Nucleus accumbens (tissue), 56 donors: Measurements from ENCODE around the gene VANGL2.
"Not testable (repeated sequence)": the region's sequence is repeated elsewhere in the genome, so short reads cannot be mapped to it uniquely, and the experiment has no call there.

Source experiments
- DNase-seq, 56 donors: peaks; one replicate each; lab custom pipeline; 2025; lab: John Stamatoyannopoulos, UW

Gene VANGL2

DNA sequence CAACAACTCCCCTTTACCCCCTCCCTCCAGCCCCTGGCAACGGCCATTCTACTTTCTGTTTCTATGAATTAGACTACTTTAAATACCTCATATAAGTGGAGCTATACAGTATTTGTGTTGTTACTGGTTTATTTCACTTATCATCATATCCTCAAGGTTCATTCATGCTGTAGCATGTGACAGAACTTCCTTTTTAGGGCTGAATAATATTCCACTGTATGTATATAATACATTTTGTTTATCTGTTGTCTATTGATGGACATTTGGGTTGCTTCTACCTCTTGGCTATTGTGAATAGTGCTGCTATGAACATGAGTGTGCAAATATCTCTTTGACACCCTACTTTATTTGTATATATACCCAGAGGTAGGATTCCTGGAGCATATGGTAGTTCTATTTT lies 31.3 kb upstream of the VANGL2 start:
- DNase-seq = no peak

DNA sequence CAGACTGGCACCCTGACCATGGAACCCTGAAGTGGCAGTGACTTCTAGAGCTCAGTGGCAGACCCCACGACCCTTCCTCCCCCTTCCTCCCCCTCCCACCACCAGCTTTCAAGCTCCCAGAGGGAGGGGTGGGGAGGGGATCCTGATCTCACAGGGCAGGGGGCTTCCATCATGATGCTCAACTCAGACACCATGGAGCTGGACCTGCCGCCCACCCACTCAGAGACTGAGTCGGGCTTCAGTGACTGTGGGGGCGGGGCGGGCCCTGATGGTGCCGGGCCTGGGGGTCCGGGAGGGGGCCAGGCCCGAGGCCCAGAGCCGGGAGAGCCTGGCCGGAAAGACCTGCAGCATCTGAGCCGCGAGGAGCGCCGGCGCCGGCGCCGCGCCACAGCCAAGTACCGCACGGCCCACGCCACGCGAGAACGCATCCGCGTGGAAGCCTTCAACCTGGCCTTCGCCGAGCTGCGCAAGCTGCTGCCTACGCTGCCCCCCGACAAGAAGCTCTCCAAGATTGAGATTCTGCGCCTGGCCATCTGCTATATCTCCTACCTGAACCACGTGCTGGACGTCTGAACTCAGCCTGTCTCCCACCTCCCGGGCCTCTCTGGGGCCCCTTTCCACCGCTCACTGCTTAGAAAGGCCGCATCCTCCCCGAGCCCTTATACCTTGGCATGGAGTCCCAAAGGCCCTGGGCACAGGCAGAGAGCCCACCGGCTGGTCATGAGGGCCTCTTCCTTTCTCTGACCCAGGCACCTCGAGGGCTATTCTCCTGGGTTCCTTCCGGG lies 29.6 kb upstream of the VANGL2 start:
- no peak for DNase-seq

DNA sequence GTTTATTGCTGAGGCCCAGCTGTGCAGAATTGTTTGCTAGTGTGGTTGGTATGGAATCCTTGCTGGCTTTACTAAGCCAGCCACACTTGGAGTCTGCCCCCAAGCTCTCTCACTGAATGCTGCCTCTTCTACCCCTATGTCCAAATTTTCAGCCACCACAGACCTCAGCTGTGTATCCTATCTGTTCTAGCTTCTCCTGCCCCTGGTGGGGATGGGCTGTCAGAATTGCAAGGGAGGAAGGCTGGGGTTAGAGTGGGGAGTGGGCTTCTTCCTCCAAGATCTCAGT lies 29.1 kb upstream of the VANGL2 start:
- DNase-seq = no peak

DNA sequence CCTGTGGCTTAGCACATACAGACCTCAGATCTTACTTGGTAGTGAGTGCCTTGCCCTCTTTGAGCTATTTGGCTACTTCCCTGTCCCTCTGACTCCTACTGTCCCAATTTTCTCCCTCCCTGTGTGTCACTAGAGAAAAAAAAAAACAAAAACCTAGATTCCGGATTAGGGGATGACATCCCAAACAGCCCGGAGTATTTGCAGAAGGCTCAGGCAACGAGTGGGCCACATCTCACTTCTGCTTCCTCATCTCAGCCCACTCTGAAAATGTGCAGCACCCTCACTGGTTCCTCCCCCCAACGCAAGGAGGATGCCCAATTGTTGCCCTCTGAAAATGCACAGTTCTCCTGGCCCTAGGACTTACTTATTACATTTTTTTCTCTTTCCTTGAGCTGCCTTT lies 28.6 kb upstream of the VANGL2 start:
- peak in 1 of 56 donors; percentile 13 for DNase-seq

DNA sequence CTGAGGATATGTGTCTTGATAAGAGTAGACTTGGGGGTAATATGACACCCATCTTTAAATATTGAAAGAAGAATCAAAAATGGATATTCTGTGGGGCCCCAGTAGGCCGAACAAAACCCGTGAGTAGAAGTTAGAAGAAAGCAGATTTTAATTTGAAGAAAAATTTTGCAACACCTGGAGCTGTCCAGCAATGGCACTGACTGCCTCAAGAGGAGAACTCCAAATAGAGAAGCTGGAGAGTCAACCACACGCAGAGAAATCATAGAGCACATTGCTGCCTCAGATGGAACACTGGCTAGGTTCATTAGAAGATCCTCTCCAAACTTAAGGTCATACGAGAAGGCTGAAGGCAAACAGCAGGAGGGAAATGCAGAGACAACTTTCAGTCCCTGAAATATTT lies 26.7 kb upstream of the VANGL2 start:
- no peak for DNase-seq

DNA sequence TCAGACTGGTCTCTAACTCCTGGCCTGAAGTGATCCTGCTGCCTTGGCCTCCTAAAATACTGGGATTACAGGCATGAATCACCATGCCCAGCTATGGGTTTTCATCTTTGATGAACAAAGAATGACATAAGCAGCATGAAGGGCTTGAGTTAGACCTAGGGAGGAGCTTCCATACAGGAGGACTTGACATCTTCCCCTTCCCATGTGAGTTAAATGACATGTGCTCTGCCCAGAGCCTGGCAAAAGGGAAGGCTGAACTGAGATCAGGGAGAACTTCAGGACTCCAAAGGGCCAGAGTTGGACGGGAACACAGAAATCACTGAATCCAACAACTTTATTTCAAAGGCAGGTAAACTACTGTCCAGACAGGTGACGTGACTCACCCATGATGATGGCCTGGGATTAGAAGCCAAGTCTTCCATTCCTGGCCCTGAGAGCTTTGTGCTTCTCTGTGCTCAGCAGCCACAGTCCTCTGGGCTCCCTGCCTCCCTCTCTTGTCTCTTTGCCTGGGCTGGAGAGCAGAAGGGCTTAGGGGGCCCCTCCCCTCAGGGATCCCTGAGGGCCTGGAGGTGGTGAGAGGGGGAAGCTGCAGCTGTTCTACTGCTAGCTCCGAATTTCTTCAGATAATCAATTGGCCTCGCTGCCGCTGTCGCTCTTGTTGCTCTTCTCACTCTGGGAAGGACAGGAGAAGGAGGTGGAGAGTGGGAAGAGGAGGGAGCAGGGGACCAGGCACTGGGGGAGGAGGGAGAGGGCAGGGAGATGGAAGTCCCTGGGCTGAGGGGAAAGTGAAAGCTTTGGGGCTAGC lies 25.9 kb upstream of the VANGL2 start:
- peak in 1 of 56 donors; percentile 11 for DNase-seq

DNA sequence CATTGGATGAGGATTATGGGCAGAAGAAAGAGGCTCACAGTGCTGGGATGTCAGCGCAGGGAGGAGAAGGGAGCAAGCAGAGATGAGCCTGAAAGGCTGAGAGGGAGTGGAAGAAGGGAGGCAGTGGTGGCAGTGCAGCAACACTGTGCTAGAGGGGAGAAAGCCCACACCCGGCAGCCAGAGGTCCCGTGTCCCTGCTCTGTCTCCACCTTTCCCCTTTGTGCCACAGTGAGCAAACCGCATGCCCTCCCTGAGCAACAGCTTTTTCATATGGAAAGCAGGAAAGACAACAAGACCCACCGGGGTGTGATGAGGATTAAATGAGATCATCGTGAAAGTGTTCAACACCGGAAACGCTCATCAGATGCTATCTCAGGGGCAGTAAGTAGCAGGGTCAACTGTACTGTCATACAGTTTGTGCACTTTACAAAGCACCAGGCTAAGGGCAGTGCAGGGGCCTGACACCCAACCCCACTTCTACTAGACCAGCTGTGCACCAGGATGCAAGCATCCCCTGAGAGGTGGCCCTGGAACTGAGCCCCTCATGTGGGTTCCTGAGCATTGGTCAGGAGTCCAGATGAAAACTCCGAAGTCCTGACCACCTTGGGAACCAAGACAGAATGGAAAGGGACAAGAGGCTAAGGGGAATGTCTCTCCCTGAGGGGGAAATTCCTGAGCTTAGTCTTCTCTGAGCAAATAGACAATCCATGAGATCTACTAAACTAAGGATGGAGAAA lies 24.4 kb upstream of the VANGL2 start:
- peak in 20 of 56 donors; percentile 23 to 68 (median 42) for DNase-seq

DNA sequence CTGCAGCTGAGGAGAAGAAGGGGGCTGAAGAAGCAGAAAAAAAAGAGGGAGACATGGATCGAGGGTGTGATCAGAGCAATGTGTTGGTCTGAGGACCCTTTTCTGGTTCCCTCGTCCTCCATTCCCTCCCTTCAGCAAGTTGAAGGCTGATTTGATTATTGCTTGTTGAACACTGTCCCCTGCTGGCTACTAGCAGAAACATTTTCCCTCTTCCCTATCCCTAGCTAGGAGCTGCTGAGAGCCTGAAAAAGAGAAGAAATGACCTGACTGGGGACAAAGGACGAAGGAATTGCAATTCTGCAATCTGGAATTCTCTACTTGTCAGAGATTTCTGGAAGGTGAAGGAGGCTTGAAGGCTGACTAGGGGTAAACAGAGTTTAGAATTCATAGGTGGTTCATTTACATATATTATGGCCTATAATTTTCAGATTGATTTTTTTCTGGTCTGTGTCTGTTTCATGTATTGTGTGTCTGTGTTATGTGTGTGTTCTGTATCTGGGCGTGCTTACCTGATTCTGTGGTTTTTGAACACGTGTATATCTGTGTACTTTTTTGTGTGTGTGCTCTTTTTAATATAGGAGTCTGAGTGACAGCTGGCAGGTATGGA lies 23.7 kb upstream of the VANGL2 start:
- peak in 35 of 56 donors; percentile 8 to 77 (median 33) for DNase-seq

DNA sequence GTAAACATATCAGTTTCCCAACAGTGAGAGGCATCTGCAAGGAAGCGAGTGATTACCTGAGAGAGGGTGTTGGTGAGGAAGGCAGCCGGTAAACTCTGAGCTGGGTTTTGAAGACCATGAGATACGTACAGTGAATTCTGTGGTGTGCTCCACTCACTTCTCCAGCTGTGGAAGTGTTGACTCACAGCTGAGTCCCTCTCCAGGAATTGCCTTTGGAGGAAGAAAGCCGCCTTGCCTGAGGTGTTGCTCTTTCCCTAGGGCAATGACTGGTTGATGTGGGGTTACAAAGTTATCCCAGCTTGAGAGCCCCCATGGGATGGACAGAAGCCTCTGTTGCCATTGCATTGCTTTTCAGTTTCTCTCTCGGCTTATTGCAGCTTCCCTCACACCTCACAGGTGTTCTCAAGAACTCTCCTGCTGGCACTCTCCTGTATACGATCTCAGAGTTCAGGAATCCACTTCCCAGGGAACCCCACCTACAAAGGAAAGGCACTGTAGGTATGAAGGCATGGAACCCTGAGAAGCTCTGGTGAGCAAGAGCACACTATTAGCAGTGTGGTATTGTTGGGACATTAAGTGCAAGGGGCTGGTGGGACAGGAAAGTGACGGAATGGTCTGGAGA lies 22.7 kb upstream of the VANGL2 start:
- DNase-seq = no peak

DNA sequence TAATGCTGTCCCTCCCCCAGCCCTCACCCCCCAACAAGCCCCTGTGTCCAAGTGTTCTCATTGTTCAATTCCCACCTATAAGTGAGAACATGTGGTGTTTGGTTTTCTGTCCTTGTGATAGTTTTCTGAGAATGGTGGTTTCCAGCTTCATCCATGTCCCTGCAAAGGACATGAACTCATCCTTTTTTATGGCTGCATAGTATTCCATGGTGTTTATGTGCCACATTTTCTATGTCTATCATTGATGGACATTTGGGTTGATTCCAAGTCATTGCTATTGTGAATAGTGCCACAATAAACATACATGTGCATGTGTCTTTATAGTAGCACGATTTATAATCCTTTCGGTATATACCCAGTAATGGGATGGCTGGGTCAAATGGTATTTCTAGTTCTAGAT lies 15.6 kb upstream of the VANGL2 start:
- DNase-seq = not testable (repeated sequence)

DNA sequence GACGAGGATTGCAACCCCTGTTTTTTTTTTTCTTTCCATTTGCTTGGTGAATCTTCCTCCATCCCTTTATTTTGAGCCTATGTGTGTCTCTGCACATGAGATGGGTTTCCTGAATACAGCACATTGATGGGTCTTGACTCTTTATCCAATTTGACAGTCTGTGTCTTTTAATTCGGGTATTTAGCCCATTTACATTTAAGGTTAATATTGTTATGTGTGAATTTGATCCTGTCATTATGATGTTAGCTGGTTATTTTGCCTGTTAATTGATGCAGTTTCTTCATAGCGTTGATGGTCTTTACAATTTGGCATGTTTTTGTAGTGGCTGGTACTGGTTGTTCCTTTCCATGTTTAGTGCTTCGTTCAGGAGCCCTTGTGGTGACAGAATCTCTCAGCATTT lies 12.0 kb upstream of the VANGL2 start:
- DNase-seq = not testable (repeated sequence)

DNA sequence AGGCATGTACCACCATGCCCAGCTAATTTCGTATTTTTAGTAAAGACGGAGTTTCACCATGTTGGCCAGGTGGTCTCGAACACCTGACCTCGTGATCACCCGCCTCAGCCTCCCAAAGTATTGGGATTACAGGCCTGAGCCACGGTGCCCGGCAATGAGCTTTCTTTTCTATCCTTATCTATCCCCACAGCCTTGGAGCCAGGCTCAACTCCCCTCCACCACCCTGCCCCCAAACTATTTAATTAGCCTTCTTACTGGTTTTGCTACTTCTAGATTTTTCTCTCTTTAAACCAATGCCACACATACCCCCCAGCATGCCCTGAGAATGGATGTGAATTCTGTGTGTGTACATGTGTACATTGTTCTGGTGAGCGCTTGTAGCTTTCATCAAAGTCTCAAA lies 5.7 kb upstream of the VANGL2 start:
- DNase-seq = no peak

DNA sequence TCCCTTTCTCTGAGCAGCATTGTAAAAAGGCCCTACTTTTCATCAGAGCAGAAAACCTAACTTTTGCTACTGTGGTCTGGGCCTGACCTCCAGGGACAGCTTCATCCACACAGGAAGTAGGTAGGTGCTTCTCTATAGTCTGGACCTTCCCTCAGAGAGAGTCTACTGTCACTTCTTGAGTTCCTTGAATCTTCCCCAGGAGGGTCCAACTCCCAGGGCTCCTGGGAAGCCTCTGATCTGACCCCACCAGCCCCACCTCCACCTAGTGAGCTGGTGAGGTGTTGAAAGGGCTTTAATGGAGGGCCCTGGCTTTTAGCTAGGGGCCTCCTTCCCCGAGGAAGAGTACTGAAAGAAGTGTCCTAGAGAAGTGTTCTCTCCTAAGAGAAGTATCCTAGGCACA lies 2.7 kb upstream of the VANGL2 start:
- DNase-seq = no peak

DNA sequence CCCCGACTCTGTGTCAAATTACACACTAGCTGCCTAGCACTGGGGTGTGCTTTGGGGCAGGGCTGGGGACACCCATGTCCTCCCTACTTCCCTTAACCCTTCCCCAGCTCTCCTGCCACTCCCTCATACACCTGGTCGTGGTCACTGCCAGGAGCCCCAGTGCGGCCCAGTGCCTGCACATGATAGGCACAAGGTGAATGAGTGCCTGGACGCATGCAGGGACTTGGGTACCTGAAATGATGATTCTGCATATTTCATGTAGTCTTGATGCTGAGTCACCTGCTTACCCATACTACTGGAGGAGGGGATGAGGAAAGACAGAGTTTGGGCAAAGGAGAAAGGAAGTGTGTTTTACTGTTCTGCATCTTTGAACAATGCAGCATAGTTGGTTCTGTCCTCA lies 1.5 kb upstream of the VANGL2 start:
- no peak for DNase-seq

DNA sequence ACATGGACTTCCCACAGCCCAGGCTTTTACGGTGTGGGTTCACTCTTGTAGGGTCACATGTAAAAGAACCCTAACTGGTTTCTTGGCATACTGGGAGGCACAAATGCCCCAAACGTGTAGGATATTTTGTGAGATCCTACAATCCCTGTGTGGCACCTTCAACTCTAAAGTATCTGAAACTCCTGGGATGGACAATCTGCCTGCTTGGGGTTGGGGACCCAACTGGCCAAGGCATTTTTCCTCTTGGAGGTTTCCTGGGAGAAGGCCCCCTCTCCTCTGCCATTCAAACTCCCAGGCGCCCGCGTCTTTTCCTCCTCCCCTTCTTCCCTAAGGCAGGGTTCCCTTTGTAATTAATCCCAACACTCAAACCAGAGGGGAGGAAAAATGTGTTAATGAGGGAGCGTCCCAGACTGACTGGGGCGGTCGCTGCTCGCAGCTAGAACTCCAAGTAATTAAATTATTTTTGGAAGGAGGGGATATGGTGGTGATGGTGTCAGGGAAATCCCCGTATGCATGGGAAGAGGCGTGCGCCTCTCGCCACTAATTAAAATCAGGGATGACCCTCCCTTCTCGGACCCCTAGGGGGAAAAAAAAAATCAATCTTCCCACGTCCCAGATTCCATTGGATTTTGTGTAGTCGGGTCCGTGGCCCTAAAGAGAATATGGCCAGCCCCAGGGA lies 681 bp upstream of the VANGL2 start:
- DNase-seq = peak in 1 of 56 donors; percentile 36

DNA sequence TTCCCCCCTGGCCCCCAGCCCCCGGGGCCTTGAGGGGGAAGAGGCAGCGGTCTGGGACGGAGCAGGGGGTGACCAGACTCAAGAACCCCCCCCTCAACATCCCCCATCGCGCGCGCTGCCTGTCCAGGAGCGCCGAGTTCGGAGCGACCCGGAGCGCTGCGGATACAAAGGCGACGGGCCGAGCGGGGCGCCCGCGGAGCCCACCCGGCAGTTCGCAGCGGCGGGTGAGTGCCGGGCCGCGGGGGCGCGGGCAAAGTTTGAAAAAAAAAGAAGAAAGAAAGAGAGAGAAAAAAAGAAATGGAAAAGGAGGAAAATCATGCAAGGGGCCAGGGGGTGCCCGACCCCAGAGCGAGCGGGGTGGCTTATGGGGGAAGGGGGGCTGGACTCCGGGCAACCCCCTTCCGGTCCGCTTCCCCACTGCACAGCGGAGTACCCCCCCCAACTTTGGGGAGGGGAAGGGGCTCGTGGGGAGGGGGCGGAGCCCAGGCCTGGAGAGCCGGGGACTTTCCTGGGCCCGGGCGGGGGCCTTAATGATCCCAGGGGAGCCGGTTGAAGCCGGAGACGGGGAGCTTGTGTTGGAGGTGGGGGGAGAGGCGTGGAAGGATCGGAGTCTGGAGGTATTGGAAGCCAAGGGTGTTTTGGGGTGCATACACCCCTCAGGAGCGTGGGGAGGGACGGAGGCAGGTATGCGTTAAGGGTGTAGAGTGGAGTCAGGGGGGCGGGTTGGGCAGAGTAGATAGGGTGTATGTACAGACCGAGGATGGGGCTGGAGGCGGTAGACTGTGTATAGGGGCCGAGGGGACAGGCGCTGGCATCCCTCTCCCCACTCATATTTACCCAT lies 502 bp downstream of the VANGL2 start:
- DNase-seq = peak in 14 of 56 donors; percentile 15 to 57 (median 26)

DNA sequence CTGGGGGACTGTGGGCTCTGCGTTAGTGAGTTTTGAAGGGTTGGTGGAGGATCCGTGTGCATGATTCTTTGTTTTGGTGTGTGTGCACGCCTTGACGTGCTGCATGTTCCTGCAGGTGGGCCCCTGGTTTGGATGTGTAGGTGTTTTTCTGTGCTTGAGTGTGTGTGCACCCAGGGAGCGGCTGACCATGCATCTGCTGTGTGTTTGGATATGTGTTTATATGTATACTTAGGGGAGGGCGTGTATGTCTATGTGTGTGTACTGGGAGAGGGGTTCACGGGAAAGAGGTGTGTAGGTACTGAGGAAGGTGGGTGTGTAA lies 1.1 kb downstream of the VANGL2 start:
- DNase-seq = no peak

DNA sequence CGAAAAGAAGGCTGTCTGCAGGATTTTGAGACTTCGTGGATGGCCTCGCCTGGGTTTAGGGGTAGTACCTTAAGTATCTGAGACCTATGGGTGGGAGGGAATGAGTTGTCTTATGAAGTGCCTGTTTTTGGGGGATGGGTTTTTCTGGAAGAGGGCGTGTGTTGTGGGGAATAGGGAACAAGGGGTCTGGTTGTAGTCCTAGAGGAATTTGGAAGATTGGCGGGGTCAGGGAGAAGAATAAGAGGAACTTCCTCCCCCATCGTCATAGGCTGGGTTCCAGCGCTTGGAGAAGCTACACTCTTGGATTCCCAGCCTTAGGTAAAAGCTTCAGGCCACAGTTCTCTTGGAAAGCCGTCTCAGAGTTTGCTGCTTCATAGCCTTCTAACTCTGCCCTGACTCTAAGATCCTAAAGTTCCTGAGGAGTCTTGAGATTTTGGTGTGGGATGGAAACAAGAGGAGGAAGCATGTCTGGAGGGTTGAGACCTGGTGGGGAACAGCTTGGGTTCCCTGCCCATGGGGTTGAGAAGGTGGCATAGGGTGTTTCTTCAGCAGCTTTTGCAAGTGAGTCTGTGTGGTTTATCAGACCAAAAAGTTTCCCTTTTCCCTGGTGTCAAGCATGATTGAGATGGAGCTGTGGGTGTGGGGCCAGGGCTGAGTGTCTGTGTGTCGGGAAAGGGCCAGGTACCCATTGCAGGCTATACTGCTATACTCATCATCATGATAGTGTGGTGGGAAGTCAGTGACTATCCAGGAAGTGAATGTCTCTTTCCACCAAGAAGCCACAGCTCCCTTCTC lies 1.8 kb downstream of the VANGL2 start:
- DNase-seq = no peak
